GM19452 (cell line): ENCODE results near the gene SRRM3.
A peak's percentile ranks its signal among the peaks of the same experiment; 100 is the strongest.
"Not testable (repeated sequence)": the region's sequence is repeated elsewhere in the genome, so short reads cannot be mapped to it uniquely, and the experiment has no call there.

ENCODE experiments used
- ATAC-seq: cut with Tn5 transposase; IDR thresholded peaks from one replicate; pipeline ENCODE4 v1.9.1; 2021; ENCODE audit not compliant: unreplicated experiment

SRRM3 gene

DNA sequence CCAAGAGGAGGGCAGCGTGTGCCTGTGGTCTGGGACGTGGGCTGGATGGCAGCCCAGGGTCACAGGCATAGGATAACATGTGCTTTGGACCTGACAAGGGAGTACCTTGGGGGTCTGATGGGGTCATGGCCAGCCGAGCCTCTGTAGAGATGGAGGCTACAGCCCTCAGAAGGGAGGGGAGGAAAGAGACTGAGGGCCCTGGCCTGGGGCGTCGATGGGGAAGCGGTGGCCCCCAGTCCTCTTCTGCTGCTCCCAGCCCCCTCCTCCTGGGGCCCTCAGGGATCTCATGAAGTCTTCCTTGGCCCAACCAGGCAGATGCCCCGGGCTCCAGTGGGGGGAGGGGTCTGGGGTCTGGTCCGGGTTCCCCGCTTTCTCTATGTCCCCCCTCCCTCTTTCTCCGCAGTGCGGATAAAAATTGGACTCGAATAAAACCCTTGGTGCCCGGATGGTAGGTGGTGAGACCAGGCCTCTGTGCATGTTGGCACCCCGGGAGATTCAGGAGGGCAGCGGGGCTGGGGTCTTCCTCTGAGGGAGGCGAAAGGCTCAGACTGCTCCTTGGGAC, 85.2 kb downstream of the SRRM3 start:
- ATAC-seq: no peak

- not testable (repeated sequence) for ATAC-seq
Observed at GRCh38 chr7:76290847-76291350, 89.2 kb downstream of the SRRM3 start.

GRCh38 chr7:76291351-76292212, 89.9 kb downstream of the SRRM3 start:
- ATAC-seq: peak; percentile 83

- ATAC-seq: no peak
Observed at GRCh38 chr7:76292213-76292573, 90.5 kb downstream of the SRRM3 start.

GRCh38 chr7:76292911-76293310, 91.2 kb downstream of the SRRM3 start:
- not testable (repeated sequence) for ATAC-seq

- ATAC-seq: no peak
Observed at GRCh38 chr7:76293407-76293901, 91.8 kb downstream of the SRRM3 start.

DNA sequence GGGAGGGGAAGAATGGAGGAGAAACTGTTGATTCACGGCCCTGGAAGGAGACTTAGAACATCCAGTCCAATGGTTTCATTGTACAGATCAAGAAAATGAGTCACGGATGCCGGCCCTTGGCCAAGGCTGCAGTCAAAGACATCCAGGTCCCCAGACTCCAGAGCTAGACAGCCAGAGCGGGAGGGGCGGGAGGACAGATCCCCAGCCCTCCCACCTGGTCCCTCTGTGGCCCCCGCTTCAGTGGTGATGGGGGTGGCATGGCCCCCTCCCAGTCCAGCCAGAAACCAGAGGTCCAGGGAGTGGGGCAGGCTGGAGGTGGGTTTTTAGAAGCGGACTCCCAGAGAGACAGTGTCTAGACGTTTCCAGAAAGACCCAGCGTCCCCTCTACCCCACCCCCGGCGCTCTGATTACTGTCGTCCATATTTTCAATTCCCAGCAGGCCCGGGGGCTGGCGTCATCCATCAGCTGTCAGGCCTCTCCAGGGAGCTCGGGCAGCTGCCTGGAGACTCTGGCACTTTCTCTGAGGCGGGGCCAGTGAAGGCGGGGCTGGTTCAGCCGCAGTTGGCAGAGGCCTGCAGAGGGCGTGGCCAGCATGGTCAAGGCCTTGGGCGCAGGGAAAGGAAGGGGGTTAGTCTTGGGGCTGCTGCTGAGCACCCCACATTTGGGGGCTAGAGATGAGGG, 92.8 kb downstream of the SRRM3 start:
- no peak for ATAC-seq

GRCh38 chr7:76296743-76297740, 95.3 kb downstream of the SRRM3 start:
- ATAC-seq: no peak

DNA sequence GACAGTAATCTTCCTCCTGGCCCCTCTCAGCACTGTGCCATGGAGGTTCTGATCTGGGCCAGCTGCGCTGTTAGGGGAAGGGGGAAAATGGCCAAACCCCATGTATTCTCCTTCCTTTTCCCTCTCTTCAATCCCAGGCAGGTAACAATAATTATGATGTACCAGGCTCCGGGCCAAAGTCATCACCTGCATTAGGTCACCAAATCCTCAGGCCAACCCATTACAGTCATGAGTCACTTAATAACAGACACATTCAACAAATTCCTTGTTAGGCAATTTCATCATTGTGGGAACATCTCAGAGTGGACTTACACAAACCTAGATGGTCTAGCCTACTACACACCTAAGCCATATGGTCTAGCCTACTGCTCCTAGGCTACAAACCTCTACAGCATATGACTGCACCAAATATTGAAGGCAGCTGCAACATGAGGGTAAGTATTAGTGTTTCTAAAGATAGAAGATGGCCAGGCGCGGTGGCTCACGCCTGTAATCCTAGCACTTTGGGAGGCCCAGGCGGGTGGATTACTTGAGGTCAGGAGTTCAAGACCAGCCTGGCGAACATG, 98.6 kb downstream of the SRRM3 start:
- ATAC-seq: no peak

GRCh38 chr7:76301000-76301399, 99.3 kb downstream of the SRRM3 start:
- no peak for ATAC-seq

- ATAC-seq: no peak
Observed at GRCh38 chr7:76302347-76303201, 100.9 kb downstream of the SRRM3 start, which contains the start of gene HSPB1. Gene HSPB1, plus strand, starts transcription at chr7:76302673. Its CDS starts 40 bp downstream, at chr7:76302713.

DNA sequence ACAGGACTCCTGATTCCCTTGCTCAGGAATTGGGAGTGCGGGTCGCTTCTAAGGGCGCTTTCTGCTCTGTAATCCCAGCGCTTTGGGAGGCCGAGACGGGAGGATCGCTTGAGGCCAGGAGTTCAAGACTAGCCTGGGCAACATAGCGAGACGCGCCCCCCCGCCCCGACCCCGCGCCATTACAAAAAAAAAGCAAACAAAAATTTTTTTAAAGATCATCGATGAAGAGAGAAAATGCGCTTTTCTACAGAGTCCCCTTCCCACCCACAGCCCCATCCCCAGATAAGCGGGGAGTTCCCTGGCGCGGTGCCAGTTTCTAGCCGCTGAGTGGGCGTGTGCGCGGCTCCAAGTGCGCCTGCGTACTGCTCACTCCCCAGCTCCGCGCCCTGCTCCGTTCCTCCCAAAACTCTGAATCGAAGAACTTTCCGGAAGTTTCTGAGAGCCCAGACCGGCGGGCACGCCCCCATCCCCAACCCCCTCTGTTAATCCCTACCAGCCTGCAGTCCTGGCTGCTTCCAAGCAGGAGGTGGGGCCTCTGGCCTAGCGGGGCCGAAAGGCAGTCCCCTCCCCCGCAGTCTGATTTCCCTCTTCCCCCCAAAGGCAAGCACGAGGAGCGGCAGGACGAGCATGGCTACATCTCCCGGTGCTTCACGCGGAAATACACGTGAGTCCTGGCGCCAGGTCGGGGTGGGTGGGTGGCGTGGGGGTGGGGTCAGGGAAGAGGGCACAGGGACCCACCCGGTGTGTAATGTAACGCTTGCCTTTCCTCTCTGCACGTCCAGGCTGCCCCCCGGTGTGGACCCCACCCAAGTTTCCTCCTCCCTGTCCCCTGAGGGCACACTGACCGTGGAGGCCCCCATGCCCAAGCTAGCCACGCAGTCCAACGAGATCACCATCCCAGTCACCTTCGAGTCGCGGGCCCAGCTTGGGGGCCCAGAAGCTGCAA, 101.8 kb downstream of the SRRM3 start:
- no peak for ATAC-seq

- ATAC-seq: no peak
Observed at GRCh38 chr7:76304888-76305375, 103.2 kb downstream of the SRRM3 start.

DNA sequence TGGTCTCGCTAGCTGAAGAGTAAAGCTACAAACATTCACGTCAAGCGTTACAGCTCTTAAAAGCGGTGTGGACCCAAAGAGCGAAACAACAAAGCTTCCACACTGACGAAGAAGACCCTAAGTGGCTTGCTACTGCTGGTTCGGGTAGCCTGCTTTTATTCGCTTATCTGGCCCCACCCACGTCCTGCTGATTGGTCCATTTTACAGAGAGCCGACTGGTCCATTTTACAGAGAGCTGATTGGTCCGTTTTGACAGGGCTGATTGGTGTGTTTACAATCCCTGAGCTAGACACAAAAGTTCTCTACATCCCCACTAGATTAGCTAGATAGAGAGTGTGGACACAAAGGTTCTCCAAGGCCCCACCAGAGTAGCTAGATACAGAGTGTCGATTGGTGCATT, 107.2 kb downstream of the SRRM3 start:
- not testable (repeated sequence) for ATAC-seq

DNA sequence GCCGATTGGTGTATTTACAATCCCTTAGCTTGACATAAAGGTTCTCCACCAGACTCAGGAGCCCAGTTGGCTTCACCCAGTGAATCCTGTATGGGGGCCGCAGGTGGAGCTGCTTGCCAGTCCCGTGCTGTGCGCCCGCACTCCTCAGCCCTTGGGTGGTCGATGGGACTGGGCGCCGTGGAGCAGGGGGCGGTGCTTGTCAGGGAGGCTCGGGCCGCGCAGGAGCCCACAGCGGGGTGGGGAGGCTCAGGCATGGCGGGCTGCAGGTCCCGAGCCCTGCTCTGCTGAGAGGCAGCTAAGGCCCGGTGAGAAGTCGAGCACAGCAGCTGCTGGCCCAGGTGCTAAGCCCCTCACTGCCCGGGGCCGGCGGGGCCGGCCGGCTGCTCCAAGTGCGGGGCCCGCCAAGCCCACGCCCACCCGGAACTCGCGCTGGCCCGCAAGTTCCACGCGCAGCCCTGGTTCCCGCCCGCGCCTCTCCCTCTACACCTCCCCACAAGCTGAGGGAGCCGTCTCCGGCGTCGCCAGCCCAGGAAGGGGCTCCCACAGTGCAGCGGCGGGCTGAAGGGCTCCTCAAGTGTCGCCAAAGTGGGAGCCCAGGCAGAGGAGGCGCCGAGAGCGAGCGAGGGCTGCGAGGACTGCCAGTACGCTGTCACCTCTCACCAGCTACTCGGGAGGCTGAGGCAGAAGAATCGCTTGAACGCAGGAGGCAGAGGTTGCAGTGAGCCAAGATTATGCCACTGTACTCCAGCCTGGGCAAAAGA, 107.8 kb downstream of the SRRM3 start:
- not testable (repeated sequence) for ATAC-seq

DNA sequence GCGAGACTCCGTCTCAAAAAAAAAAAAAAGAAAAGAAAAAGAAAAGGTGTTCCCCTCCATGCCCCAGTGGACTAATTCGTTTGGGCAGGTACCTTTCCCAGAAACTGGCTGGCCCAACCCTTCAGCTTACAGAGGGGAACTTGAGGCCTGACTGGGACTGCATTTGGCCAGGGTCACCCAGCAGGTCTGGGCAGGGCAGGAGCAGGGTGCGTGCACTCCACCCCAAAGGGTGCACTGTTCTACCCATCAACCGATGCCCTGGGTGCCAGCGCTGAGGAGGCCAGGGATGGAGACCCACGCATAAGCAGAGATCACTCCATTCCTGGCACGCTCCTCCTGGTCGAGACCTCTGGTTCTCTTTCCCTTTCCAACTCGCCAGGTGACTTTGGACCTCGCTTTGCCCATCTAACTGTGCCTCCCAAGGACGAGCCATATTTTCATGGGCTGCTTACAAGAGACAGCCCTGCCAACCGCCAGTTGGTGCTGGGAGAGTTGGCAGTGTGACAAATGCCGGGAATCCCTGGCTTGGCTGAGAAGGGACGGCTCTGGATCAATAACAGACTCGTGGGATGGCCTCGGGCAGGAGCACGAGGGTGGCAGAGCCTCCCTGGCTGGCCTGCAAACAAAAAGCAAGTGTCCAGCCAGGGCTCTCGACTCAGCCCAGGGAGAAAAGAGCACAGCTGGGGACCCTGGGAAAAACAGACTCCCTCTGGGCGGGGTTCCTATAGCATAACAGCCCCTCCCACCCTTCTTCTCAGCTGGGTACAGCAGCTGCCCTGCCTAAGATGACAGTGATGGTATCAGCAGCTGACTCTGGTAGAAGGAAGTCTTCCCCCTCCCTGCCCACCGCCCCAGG, 108.6 kb downstream of the SRRM3 start:
- no peak for ATAC-seq
